ENCODE results near the gene AGBL1.

GRCh38 chr15:86066174-86066834 lies 13.4 kb upstream of the AGBL1 start:
- TF ChIP-seq POLR2A (IDR thresholded peaks at IDR 0.05) (no peak), CTCF (IDR thresholded peaks at IDR 0.05) (no peak)

All from Peyer's patch (tissue), 4 donors.